CD4-positive, alpha-beta T cell treated with Interleukin-4 for 4 hours (primary cell): ENCODE measurements around the gene VPS13A.
"Not testable (repeated sequence)": the region's sequence is repeated elsewhere in the genome, so short reads cannot be mapped to it uniquely, and the experiment has no call there.

Experiments used
- DNase-seq: peaks from one replicate; pipeline ENCODE4 v3.0.0-alpha.2; 2020

Gene VPS13A

DNA sequence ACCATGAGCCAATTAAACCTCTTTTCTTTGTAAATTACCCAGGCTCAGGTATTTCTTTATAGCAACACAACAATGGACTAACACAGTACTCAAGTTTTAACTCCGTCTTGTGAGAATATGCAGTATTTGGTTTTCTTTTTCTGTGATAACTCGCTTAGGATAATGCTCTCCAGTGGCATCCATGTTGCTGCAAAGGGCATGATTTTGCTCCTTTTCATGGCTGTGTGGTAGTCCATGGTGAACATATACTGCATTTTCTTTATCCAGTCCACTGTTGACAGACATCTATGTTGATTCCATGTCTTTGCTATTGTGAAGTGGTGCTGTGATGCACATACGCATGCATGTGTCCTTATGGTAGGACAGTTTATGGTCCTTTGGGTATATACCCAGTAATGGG, 10.9 kb downstream of the VPS13A start:
- DNase-seq: no peak

DNA sequence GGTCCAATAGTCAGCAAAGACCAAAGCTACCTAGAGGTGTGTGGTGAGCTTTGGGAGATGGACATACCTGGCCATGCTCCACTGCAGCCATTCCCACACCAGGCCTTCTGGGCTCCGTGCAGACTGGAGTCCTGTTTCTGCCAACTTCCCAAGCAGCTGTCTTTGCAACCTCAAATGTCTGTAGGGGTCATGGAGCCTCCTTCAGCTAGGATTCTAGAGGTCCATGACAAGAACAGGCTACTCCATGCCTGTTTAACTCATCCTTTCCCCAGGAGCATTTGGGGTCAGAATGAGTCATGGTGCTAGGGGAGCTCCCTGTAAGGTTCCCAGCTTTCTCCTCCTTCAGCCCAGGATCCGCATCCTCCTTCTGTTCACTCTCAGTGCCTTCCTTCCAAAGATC, 17.1 kb downstream of the VPS13A start:
- no peak for DNase-seq

GRCh38 chr9:77210116-77210515, 32.8 kb downstream of the VPS13A start:
- DNase-seq: no peak

GRCh38 chr9:77211561-77211960, 34.2 kb downstream of the VPS13A start:
- DNase-seq: no peak

DNA sequence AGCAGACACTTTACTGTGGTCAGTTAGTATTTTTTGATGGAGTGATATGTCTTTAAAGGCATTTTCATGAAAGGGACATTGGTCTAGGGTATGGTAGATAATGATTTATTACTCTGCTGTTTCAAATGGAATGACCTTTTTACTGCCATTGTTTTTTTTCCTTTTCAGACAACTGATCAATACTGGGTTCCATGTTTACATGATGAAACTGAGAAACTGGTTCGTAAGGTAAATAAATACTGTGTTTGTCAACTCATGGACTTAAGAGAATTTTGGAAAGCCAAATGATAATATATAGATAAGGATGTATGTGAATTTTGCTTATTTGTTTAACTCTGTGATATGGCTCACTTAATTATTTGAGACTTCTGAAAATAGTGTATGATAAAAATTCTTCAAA, 35.5 kb downstream of the VPS13A start:
- DNase-seq: no peak

GRCh38 chr9:77215874-77216273, 38.5 kb downstream of the VPS13A start:
- no peak for DNase-seq

GRCh38 chr9:77218612-77219011, 41.3 kb downstream of the VPS13A start:
- no peak for DNase-seq

GRCh38 chr9:77221431-77221830, 44.1 kb downstream of the VPS13A start:
- no peak for DNase-seq

DNA sequence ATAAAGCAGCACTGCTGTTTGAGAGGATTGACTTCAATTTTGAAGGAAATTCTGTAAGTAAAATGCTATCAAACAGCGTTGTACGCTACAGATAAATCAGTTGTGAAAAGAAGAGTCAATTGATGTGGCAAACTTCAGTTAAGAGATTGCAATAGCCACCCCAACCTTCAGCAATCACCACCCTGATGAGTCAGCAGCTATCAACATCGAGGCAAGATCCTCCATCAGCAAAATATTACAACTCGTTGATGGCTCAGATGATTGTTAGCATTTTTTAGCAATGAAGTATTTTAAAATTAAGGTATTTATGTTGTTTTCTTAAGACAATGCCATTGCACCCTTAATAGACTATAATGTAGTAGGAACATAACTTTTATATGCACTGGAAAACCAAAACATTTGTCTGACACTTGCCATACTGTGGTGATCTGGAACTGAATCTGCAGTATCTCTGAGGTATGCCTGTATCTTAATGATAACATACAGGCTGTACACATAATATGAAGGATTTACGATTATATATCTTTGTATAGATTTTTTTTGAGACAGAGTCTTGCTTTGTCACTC, 47.5 kb downstream of the VPS13A start:
- no peak for DNase-seq

GRCh38 chr9:77236693-77237092, 59.4 kb downstream of the VPS13A start:
- DNase-seq: no peak

DNA sequence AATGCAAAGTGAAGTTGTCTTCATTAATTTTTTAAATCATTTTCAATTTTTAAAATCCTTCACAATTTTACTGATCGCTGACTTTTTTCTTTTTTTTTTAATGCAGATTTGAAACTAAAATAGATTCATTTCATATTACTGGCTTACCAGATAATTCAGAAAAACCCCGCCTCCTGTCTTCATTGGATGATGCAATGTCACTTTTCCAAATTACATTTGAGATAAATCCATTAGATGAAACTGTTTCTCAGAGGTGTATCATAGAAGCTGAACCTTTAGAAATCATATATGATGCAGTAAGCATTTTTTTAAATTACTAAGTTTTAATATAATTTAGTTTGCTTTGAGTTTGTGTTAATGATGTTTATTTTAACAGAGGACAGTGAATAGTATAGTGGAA, 60.6 kb downstream of the VPS13A start:
- no peak for DNase-seq

GRCh38 chr9:77251050-77251449, 73.7 kb downstream of the VPS13A start:
- no peak for DNase-seq

GRCh38 chr9:77257275-77257674, 79.9 kb downstream of the VPS13A start:
- no peak for DNase-seq

GRCh38 chr9:77261605-77262004, 84.3 kb downstream of the VPS13A start:
- DNase-seq: no peak

GRCh38 chr9:77267762-77268161, 90.4 kb downstream of the VPS13A start:
- DNase-seq: not testable (repeated sequence)

DNA sequence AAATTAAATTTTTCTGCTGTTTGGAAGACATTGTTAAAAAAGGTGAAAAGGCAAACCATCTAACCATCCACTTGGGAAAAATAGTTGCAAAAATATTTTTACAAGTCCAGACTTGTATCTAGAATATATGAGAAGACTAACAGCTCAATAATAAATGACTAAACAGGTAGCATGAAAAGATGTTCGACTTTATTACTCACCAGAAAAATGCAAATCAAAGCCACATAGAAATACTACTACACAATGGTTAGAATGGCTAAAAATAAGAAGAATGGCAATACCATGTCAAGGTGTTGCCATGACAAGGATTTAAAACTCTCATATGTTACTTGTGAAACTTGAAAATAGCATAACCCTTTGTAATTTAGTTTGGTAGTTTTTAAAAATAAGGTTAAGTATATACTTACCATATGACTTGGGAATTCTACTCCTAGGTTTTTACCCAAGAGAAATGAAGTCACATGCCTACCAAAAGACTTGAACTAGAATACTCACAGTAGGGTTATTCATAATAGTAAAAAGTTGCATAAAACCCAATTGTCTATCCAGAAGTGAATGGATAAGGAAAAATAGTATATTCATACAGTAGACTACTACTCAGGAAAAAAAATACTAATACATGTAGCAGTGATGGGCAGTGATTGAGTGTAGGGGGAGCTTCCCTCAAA, 93.8 kb downstream of the VPS13A start:
- DNase-seq: no peak

- DNase-seq: no peak
Observed at GRCh38 chr9:77276799-77277198, 99.5 kb downstream of the VPS13A start.

DNA sequence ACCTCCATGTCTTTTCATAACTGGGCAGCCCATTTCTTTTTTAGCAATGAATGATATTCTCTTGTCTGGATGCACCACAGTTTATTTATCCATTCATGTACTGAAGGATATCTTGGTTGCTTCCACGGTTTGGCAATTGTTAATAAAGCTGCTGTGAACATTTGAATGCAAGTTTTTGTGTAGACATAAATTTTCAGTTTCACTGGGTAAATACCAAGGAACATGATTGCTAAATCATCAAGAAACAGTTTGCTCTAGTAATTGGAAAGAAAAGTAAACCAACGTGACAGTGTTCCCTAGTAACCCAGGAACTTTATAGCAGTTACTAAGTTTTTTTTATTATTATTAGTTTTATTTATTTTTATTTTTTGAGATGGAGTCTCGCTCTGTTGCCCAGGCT, 100.4 kb downstream of the VPS13A start:
- DNase-seq: no peak

GRCh38 chr9:77283991-77284390, 106.7 kb downstream of the VPS13A start:
- no peak for DNase-seq

- no peak for DNase-seq
Observed at GRCh38 chr9:77284616-77285015, 107.3 kb downstream of the VPS13A start.

- DNase-seq: no peak
Observed at GRCh38 chr9:77290373-77290772, 113.0 kb downstream of the VPS13A start.

GRCh38 chr9:77291714-77292113, 114.4 kb downstream of the VPS13A start:
- no peak for DNase-seq

GRCh38 chr9:77293949-77294348, 116.6 kb downstream of the VPS13A start:
- DNase-seq: no peak

GRCh38 chr9:77304543-77304942, 127.2 kb downstream of the VPS13A start:
- DNase-seq: no peak
